ENCODE data around the gene FSIP1. TPM values are rescaled to one million over a fixed set of nuclear protein-coding genes. Genes with fewer than 3 reads are reported as not detected.

FSIP1 gene
- total RNA-seq, 1 experiment from 2014 or later: 0.61 TPM

DNA sequence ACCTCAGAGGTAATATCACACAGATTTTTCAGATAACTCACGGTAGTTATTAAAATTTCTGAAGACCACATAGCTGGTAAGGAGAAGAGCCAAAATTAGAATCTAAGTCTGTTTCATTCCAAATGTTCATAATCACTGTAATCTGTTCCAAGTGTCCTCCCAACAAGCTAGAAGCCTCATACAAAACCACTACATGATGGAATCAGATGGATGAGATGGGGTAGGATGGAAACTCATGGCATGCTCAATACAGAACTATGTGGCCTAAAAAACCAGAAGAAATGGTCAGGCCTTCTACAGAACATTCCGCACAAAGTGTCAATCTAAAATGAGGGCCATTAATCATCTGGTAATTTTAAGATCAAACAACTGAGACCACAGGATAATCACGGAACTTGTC is 110.0 kb downstream of the FSIP1 start:
- H3K27me3 Mint-ChIP-seq (ENCODE audit: low read depth): no peaks in the 10 kb centered on the region
- ChIA-PET POLR2A (no interaction called here), CTCF (no interaction called here)
- ATAC-seq (no peak), DNase-seq (ENCODE audit: low spot score) (no peak)
- peaks cover 8% of the 10 kb centered on the region for H3K4me1 Mint-ChIP-seq
- no peaks in the 10 kb centered on the region for H3K9me3 Mint-ChIP-seq
- TF ChIP-seq E2F1 (CRISPR knock-in tag; IDR thresholded peaks at IDR 0.05) (no peak), ZNF138 (CRISPR knock-in tag; conservative IDR thresholded peaks at IDR 0.05) (no peak), ZNF219 (CRISPR knock-in tag; IDR thresholded peaks at IDR 0.05; ENCODE audit: borderline replicate concordance) (no peak), CBFB (CRISPR knock-in tag; IDR thresholded peaks at IDR 0.05; ENCODE audit: low read depth) (no peak), ZMAT4 (CRISPR knock-in tag; IDR thresholded peaks at IDR 0.05) (no peak), ATF1 (CRISPR knock-in tag; IDR thresholded peaks at IDR 0.05) (no peak)
- H3K36me3 Mint-ChIP-seq: no peaks in the 10 kb centered on the region
- H3K27ac Mint-ChIP-seq: no peak overlapping the region
- no peak overlapping the region for H3K4me3 Mint-ChIP-seq

DNA sequence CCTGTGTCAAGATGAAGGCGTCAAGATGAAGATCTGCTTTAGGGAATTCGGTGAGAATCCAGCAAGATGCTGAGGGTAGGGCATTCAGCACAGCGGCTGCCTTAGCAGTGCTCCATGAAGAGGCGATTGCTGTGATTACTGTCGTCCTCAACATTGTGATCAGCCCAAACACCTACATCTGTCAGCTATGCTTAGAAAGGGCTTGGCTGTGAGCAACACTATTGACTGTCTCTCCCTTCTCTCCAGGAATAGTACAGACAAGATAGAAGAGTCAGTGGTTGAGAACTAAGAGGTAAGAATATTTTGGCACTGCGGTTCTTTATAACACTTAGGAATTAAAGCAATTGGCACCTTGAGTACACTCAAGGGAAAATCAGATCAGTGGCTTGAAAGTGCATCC is 110.5 kb downstream of the FSIP1 start:
- CTCF ChIA-PET: no interaction called here
- POLR2A ChIA-PET: no interaction called here
- ATAC-seq: no peak
- H3K4me3 Mint-ChIP-seq: no peak overlapping the region
- H3K4me1 Mint-ChIP-seq: peaks cover 13% of the 10 kb centered on the region
- no peak for DNase-seq (ENCODE audit: low spot score)
- no peak overlapping the region for H3K27ac Mint-ChIP-seq
- H3K9me3 Mint-ChIP-seq: no peaks in the 10 kb centered on the region
- TF ChIP-seq ZNF671 (CRISPR knock-in tag; IDR thresholded peaks at IDR 0.05) (no peak), ZNF263 (CRISPR knock-in tag; IDR thresholded peaks at IDR 0.05; ENCODE audit: low read depth) (no peak), CREB1 (CRISPR knock-in tag; IDR thresholded peaks at IDR 0.05) (no peak), OVOL2 (CRISPR knock-in tag; IDR thresholded peaks at IDR 0.05; ENCODE audit: borderline replicate concordance) (no peak), FOXJ3 (CRISPR knock-in tag; IDR thresholded peaks at IDR 0.05; ENCODE audit: borderline replicate concordance) (no peak), TEAD4 (CRISPR knock-in tag; IDR thresholded peaks at IDR 0.05) (no peak), FOXP1 (CRISPR knock-in tag; IDR thresholded peaks at IDR 0.05; ENCODE audit: borderline replicate concordance) (no peak), PREB (CRISPR knock-in tag; IDR thresholded peaks at IDR 0.05; ENCODE audit: borderline replicate concordance) (no peak), CBFB (CRISPR knock-in tag; IDR thresholded peaks at IDR 0.05; ENCODE audit: low read depth) (no peak), NR1H2 (CRISPR knock-in tag; IDR thresholded peaks at IDR 0.05) (no peak), STAT6 (CRISPR knock-in tag; conservative IDR thresholded peaks at IDR 0.05; ENCODE audit: low read depth) (no peak), HMGXB4 (CRISPR knock-in tag; IDR thresholded peaks at IDR 0.05) (no peak), E2F5 (CRISPR knock-in tag; IDR thresholded peaks at IDR 0.05) (no peak), ZMAT4 (CRISPR knock-in tag; IDR thresholded peaks at IDR 0.05) (no peak), NR3C1 (CRISPR knock-in tag; conservative IDR thresholded peaks at IDR 0.05; ENCODE audit: low read depth) (no peak), TCF7 (CRISPR knock-in tag; IDR thresholded peaks at IDR 0.05; ENCODE audit: low read depth) (no peak)
- TF ChIP-seq, protein P1, sequence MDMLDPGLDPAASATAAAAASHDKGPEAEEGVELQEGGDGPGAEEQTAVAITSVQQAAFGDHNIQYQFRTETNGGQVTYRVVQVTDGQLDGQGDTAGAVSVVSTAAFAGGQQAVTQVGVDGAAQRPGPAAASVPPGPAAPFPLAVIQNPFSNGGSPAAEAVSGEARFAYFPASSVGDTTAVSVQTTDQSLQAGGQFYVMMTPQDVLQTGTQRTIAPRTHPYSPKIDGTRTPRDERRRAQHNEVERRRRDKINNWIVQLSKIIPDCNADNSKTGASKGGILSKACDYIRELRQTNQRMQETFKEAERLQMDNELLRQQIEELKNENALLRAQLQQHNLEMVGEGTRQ (CRISPR knock-in tag; IDR thresholded peaks at IDR 0.05): no peak
- TF ChIP-seq, protein P2, sequence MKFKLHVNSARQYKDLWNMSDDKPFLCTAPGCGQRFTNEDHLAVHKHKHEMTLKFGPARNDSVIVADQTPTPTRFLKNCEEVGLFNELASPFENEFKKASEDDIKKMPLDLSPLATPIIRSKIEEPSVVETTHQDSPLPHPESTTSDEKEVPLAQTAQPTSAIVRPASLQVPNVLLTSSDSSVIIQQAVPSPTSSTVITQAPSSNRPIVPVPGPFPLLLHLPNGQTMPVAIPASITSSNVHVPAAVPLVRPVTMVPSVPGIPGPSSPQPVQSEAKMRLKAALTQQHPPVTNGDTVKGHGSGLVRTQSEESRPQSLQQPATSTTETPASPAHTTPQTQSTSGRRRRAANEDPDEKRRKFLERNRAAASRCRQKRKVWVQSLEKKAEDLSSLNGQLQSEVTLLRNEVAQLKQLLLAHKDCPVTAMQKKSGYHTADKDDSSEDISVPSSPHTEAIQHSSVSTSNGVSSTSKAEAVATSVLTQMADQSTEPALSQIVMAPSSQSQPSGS (CRISPR knock-in tag; IDR thresholded peaks at IDR 0.05; ENCODE audit: borderline replicate concordance, low read depth): no peak
- TF ChIP-seq, protein P3, sequence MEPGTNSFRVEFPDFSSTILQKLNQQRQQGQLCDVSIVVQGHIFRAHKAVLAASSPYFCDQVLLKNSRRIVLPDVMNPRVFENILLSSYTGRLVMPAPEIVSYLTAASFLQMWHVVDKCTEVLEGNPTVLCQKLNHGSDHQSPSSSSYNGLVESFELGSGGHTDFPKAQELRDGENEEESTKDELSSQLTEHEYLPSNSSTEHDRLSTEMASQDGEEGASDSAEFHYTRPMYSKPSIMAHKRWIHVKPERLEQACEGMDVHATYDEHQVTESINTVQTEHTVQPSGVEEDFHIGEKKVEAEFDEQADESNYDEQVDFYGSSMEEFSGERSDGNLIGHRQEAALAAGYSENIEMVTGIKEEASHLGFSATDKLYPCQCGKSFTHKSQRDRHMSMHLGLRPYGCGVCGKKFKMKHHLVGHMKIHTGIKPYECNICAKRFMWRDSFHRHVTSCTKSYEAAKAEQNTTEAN (CRISPR knock-in tag; IDR thresholded peaks at IDR 0.05): no peak
- H3K36me3 Mint-ChIP-seq: no peaks in the 10 kb centered on the region
- H3K27me3 Mint-ChIP-seq (ENCODE audit: low read depth): no peaks in the 10 kb centered on the region
